AG10803 (cell line): Measurements from ENCODE around the gene FAM110A.
"Not testable (repeated sequence)": the region's sequence is repeated elsewhere in the genome, so short reads cannot be mapped to it uniquely, and the experiment has no call there.

Experiments
- DNase-seq: peaks from one replicate; pipeline ENCODE4 v3.0.0; 2010; ENCODE audit warnings: low read depth
- H3K4me3 ChIP-seq: 2 replicates; pipeline ENCODE4 v1.5.1; 2011; ENCODE audit warnings: mild to moderate bottlenecking, low read length, control low read depth
- TF ChIP-seq, protein P1 (sequence below): conservative IDR thresholded peaks from 2 replicates; pipeline ENCODE4 v1.5.1; 2011; ENCODE audit warnings: mild to moderate bottlenecking, low read length, control low read depth, inconsistent platforms

Gene FAM110A

DNA sequence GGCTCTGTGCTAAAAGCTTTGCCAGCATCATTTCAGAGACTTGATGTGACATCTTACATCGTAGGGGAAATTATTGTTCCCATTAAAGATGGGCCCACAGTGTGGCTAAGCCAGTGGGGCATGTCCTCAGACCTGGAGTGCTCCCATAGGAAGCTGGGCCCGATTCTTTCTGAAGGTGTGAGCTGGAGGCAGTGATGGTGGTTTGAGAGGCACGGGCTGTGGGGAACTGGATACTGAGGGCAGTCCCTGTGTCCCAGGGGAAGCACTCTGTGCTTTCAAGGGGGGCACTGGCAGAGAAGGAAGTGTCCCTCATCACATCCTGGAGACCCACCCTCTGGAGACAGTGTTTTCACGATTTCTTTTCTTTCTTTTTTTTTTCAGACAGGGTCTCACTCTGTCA, 8.6 kb upstream of the FAM110A start:
- DNase-seq, result no peak
- H3K4me3 ChIP-seq, result no peak overlapping the region
- TF ChIP-seq, protein P1, sequence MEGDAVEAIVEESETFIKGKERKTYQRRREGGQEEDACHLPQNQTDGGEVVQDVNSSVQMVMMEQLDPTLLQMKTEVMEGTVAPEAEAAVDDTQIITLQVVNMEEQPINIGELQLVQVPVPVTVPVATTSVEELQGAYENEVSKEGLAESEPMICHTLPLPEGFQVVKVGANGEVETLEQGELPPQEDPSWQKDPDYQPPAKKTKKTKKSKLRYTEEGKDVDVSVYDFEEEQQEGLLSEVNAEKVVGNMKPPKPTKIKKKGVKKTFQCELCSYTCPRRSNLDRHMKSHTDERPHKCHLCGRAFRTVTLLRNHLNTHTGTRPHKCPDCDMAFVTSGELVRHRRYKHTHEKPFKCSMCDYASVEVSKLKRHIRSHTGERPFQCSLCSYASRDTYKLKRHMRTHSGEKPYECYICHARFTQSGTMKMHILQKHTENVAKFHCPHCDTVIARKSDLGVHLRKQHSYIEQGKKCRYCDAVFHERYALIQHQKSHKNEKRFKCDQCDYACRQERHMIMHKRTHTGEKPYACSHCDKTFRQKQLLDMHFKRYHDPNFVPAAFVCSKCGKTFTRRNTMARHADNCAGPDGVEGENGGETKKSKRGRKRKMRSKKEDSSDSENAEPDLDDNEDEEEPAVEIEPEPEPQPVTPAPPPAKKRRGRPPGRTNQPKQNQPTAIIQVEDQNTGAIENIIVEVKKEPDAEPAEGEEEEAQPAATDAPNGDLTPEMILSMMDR, result no peak

GRCh38 chr20:825710-826421, 7.6 kb upstream of the FAM110A start:
- no peak overlapping the region for H3K4me3 ChIP-seq
- TF ChIP-seq, protein P1, result no peak
- peak; percentile 40 for DNase-seq

DNA sequence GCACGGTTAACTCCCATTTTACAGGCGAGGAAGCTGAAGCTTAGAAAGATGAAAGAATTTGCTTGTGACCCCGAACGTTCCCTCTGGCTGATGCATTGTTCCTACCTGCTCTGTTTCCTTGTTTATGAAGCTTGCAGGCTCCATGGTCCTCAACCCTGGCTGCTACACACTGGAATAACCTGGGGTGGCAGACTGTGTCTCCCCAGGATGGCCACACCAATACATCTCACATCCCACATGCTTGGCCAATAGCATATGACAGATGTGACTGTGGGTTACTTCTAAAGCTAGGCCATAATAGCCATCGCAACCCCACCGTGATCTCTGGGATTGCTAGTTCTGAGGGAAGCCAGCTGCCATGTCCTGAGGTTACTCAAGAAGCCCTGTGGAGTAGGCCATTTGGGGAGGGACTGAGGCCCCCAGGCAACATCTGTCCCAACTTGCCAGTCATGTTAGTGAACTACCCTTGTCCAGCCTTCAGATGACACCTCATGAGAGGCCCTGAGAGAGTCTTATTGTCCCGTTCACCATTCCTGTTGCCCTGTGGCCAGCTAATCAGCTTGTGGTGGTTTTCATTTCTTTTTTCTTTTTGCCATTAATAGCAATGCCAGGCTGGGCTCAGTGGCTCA, 6.7 kb upstream of the FAM110A start:
- no peak overlapping the region for H3K4me3 ChIP-seq
- DNase-seq, result no peak

GRCh38 chr20:827981-828380, 5.5 kb upstream of the FAM110A start:
- not testable (repeated sequence) for DNase-seq

More for the DNA sequence above, 6.7 kb upstream of the FAM110A start:
- TF ChIP-seq, protein P1, result no peak

DNA sequence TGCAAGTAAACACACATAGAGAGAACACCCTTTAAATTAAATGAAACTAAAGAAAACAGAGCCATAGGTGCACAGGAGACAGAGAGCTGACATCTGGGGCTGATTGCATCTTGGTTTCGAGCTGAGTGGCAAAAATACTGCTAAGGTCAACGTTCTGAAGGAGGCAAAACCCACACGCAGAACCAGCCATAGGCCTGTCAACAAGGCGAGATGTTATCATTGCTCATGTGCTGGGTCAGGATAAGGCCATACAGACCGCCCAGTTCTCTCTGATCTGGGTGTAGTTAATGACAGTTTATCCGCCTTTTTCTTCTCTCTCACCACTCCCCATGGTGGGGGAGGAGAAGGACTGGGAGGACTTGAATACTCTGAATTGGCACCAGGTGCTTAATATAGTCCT, 4.5 kb upstream of the FAM110A start:
- no peak overlapping the region for H3K4me3 ChIP-seq
- DNase-seq, result peak; percentile 46
- TF ChIP-seq, protein P1, result no peak

More at GRCh38 chr20:827981-828380, 5.5 kb upstream of the FAM110A start:
- not testable (repeated sequence) for H3K4me3 ChIP-seq

GRCh38 chr20:829551-829950, 4.0 kb upstream of the FAM110A start:
- DNase-seq, result peak; percentile 92
- no peak overlapping the region for H3K4me3 ChIP-seq
- TF ChIP-seq, protein P1, result no peak

- TF ChIP-seq, protein P1, result no peak
- DNase-seq, result peak; percentile 96
- H3K4me3 ChIP-seq, result no peak overlapping the region
Measured at GRCh38 chr20:830011-830521, 3.4 kb upstream of the FAM110A start.
